ENCODE measurements around the gene SLC22A2. TPM values are rescaled to one million over a fixed set of nuclear protein-coding genes. Genes with fewer than 3 reads are reported as not detected.

The SLC22A2 gene
- total and polyA plus RNA-seq, 2 of the 13 experiments (the other 11 are each of a cell fraction or from before 2014, with no cell fraction given) = not detected

DNA sequence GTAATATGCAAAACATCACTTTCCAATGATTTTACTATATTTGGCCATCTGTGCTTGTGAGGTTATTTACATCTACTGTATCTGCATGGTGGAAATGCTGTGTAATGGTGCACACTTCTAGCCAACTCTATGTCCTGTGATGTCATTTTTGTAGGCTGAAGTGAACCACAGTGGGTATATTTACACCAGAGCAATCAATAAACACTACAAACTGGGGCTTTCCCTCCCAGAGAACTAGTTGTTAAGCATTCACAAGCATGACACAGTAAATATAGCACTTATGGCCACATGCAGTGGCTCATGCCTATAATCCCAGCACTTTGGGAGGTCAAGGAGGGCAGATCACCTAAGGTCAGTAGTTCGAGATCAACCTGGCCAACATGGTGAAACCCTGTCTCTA, 4.9 kb downstream of the SLC22A2 start (continued):
- TF ChIP-seq AGO2 (optimal IDR thresholded peaks at IDR 0.05; ENCODE audit: low read depth, low read length) (no peak), HDAC1 (CRISPR knock-in tag; IDR thresholded peaks at IDR 0.05) (0 out of 2 replicates have a peak, but pooled peaks have one; percentile 16), ZNF3 (CRISPR knock-in tag; IDR thresholded peaks at IDR 0.05) (no peak), PHB2 (IDR thresholded peaks at IDR 0.05; ENCODE audit: partially characterized antibody) (no peak), FOXP4 (CRISPR knock-in tag; IDR thresholded peaks at IDR 0.05) (peak; percentile 52; the same call in 1 of the 2 replicates), ZNF550 (CRISPR knock-in tag; IDR thresholded peaks at IDR 0.05; ENCODE audit: borderline replicate concordance) (no peak), NFYB (CRISPR knock-in tag; IDR thresholded peaks at IDR 0.05) (no peak), PHF21A (CRISPR knock-in tag; IDR thresholded peaks at IDR 0.05) (no peak), HOXD1 (CRISPR knock-in tag; IDR thresholded peaks at IDR 0.05) (no peak), ZNF749 (CRISPR knock-in tag; IDR thresholded peaks at IDR 0.05; ENCODE audit: borderline replicate concordance) (no peak), NR2C2 (CRISPR knock-in tag; IDR thresholded peaks at IDR 0.05; ENCODE audit: borderline replicate concordance) (no peak), CREM (IDR thresholded peaks at IDR 0.05) (0 out of 2 replicates have a peak, but pooled peaks have one; percentile 25), CREM (CRISPR knock-in tag; IDR thresholded peaks at IDR 0.05) (no peak), FOXA3 (CRISPR knock-in tag; IDR thresholded peaks at IDR 0.05) (peak; percentile 17; the same call in 1 of the 2 replicates), ZNF841 (CRISPR knock-in tag; IDR thresholded peaks at IDR 0.05; ENCODE audit: borderline replicate concordance) (no peak), SSRP1 (CRISPR knock-in tag; IDR thresholded peaks at IDR 0.05) (no peak), SOX5 (CRISPR knock-in tag; IDR thresholded peaks at IDR 0.05; ENCODE audit: borderline replicate concordance) (no peak), ZNF839 (CRISPR knock-in tag; IDR thresholded peaks at IDR 0.05; ENCODE audit: borderline replicate concordance) (no peak), WIZ (CRISPR knock-in tag; IDR thresholded peaks at IDR 0.05) (no peak), MEF2D (CRISPR knock-in tag; IDR thresholded peaks at IDR 0.05) (no peak), NFIC (IDR thresholded peaks at IDR 0.05; ENCODE audit: low read length) (no peak), ZFYVE20 (CRISPR knock-in tag; IDR thresholded peaks at IDR 0.05; ENCODE audit: borderline replicate concordance, low read depth) (no peak)
- TF ChIP-seq, protein P1, sequence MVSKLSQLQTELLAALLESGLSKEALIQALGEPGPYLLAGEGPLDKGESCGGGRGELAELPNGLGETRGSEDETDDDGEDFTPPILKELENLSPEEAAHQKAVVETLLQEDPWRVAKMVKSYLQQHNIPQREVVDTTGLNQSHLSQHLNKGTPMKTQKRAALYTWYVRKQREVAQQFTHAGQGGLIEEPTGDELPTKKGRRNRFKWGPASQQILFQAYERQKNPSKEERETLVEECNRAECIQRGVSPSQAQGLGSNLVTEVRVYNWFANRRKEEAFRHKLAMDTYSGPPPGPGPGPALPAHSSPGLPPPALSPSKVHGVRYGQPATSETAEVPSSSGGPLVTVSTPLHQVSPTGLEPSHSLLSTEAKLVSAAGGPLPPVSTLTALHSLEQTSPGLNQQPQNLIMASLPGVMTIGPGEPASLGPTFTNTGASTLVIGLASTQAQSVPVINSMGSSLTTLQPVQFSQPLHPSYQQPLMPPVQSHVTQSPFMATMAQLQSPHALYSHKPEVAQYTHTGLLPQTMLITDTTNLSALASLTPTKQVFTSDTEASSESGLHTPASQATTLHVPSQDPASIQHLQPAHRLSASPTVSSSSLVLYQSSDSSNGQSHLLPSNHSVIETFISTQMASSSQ (IDR thresholded peaks at IDR 0.05; ENCODE audit: low read depth) = no peak
- TF ChIP-seq, protein P1 (CRISPR knock-in tag; IDR thresholded peaks at IDR 0.05; ENCODE audit: borderline replicate concordance) = no peak
- TF ChIP-seq, protein P2, sequence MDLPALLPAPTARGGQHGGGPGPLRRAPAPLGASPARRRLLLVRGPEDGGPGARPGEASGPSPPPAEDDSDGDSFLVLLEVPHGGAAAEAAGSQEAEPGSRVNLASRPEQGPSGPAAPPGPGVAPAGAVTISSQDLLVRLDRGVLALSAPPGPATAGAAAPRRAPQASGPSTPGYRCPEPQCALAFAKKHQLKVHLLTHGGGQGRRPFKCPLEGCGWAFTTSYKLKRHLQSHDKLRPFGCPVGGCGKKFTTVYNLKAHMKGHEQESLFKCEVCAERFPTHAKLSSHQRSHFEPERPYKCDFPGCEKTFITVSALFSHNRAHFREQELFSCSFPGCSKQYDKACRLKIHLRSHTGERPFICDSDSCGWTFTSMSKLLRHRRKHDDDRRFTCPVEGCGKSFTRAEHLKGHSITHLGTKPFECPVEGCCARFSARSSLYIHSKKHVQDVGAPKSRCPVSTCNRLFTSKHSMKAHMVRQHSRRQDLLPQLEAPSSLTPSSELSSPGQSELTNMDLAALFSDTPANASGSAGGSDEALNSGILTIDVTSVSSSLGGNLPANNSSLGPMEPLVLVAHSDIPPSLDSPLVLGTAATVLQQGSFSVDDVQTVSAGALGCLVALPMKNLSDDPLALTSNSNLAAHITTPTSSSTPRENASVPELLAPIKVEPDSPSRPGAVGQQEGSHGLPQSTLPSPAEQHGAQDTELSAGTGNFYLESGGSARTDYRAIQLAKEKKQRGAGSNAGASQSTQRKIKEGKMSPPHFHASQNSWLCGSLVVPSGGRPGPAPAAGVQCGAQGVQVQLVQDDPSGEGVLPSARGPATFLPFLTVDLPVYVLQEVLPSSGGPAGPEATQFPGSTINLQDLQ (CRISPR knock-in tag; IDR thresholded peaks at IDR 0.05) = no peak

All from HepG2 (cell line).